HG03025 (cell line): ENCODE measurements around the gene HMG20A.

Experiments used
- ATAC-seq: cut with Tn5 transposase; IDR thresholded peaks from one replicate; pipeline ENCODE4 v1.9.1; 2021; ENCODE audit warnings: mild to moderate bottlenecking, moderate library complexity; ENCODE audit not compliant: unreplicated experiment, low FRiP score

HMG20A gene

DNA sequence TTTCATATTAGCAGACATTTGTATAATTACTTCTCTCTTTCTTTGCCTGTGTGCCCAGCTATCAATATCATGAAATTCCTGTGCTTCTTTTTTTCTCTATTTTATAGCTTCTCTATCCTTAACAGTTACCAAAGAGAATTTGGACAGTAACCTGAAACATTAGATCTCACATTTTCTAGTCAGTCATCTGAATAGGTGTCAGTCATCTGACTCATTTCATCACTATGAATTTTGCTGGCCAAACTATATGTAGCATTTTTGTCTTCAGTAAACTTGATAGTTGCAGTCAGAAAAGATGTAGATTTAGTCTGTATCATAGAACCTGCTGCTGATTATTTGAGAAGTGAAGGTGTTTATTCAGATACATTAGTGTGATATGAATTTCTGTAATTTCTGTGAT is 52.6 kb downstream of the HMG20A start:
- no peak for ATAC-seq

DNA sequence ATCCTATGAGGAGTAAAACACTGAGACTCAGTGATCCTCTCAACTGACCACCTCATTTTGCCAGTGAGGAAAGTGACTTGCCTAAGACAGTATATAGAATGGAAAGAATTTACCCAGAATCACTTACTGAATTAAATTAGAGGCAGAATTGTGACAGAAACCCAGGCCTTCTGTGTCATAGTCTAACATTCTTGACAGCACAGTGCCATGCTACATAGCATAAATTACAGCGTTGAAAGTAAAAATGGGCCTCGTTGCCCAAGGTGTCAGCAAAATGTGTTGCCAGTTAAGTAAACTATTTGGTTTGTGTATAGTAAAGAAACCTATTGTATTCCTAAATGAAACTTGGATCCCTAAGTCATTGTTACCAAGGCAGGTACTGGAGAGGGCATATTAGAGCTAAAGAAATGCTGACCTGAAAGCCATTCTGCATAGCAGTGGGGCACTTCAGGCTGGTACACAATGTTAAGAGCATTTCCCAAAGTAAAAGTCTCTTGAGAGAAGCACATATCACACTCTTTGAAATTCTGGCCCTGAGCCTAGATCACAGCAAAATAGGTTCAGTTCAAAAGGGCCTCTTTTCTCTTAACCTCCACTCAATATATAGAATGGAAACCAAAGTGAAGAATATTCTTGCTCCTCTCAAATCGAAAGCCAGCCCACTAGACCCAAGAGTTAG is 53.8 kb downstream of the HMG20A start:
- no peak for ATAC-seq

DNA sequence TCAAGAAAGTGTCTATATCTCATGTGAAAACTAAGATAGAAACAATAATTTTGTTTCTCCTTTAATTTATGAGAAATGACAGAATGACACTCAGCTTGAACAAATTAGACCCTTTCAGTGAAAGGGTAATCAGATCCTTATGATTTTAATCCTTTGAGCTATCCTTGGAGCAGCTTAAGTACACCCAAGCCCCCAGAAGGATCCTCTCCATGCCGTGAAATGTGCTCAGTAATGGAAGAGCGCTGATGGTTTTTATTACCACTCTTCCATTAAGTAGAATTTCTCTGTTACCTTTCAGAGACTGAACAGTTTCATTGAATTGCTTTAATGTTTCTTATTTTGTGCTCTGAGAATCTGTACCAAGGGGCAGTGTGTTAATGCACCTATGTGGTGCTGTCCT is 54.3 kb downstream of the HMG20A start:
- ATAC-seq: no peak

DNA sequence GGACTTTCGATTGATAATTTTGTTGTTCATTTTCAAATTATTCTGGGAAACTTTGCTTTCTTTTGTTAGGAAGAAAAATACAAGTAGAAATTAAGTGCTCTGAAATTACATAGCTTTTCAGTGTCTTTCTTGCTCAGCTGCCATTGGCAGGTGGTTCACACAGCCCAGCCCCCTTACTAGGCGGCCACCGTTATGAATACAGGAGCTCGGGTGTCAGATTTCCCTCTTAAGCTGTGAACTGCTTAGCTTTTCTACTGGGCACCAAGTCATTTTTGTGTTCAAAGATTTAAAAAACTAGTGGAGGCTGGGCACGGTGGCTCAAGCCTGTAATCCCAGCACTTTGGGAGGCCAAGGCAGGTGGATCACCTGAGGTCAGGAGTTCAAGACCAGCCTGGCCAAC is 55.2 kb downstream of the HMG20A start:
- ATAC-seq: no peak

DNA sequence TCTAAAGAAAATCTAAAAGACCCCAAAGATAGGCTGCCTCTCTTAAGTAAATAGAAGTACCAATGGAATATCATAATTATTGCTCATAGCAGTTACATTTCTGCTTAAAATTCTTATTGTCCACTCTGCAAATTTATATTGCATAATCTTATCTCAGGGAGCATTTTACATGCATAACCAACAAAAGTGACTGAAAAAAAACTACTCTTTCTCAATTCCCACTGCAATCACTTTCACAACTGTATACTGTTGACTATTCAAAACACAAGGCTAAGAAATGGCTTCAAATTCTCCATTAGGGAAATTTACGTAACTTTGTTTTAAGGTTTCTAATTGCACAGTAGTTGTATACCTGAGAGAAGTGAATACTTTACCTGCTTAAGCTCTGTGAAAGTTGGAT is 56.3 kb downstream of the HMG20A start:
- no peak for ATAC-seq

DNA sequence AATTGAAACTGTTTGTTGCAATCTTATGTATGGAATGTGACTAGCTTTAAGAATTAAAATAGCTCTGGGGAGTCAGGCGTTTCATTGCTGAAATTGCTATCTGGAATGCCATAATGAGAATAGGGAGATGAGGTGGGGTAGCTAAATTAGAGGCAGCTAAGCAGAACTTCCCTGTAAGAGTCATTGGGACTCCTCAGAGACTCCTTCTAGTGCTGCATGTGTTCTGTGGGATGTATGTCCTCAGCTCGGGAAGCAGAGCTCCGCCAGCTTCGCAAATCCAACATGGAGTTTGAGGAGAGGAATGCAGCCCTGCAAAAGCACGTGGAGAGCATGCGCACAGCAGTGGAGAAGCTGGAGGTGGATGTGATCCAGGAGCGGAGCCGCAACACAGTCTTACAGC is 57.4 kb downstream of the HMG20A start:
- no peak for ATAC-seq

DNA sequence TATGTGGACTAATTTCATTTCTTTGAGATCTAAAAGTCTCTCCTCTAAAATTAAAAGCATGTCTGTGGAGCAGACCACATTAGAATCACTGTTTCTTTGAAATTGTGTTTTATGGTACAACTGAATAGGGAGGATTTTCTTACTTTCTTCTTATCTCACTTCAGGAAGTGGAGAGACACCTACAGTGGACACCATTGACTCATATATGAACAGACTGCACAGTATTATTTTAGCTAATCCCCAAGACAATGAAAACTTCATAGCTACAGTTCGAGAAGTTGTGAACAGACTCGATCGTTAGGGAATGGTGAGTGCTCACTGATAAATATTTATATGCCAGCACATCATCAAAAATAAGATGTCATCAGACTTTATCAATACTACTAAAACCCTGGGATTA is 58.3 kb downstream of the HMG20A start:
- no peak for ATAC-seq

DNA sequence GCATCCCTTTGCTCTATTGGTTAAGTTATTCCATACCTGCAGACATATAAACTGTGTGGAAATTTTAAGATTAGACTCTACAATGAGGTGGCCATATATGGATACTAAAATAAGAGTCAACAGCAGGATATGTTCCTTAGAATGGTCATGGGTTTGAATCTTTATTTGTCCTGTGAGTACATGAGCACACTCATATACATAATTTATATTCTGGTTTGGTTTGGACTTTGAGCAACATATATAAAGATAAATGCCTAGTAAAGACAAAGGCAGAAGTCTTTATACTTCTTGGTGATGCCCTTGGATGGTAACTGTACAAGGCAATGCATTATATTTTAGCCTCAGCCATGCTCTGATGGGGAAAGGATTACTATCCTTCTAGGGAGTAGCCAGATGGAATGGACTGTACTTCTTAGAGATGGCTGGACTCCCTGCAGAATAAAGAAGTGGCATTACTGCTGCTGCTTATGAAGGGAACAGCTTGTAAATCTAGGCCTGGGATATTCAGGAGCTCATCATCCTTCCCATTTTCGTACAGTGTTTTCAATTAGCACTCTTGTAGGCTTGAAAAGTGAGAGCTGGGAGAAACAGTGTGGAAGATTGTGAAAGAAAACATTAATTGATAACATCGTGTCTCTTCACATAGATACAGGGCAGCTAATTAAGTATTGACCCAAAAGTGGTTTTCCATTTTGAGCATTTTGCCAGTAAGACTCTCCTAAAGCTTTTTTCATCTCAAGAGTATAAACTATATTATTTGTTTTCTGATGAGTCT is 60.4 kb downstream of the HMG20A start:
- ATAC-seq: no peak

DNA sequence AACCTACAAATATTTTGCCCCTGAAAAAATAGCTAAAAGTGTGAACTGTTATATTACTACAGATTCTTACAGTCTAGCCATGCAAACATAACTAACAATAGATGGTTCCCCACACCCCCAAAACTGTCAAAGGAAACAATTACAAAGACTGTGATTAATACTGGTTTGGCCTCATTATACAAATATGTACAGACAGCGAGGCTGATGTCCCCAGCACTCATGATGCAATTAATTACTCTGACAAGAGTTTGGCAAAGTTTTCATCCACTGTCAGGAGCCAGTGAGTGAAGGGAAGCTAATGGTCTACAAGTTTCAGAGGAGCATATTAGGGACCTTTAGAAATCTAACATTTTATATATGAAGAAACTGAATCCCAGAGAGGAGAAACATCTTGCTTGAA is 61.0 kb downstream of the HMG20A start:
- ATAC-seq: no peak

DNA sequence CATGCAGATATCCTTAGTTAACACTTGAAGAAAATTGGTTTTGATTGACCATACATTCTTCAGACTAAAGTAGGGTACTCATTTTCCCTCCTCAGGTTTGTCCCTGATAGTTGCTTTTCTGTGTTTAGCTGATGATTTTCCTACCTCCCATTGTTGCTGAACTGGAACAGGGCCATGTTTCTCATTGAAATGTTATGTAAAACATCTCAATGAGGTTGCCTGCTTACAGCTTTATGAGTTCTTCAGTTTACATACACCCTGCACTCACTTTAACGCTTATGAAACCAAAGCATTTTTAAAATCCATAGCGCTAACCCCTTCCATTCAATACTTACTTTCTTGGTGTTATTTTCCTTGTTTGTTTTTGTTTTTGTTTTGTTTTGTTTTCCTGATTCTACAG is 61.9 kb downstream of the HMG20A start:
- no peak for ATAC-seq

DNA sequence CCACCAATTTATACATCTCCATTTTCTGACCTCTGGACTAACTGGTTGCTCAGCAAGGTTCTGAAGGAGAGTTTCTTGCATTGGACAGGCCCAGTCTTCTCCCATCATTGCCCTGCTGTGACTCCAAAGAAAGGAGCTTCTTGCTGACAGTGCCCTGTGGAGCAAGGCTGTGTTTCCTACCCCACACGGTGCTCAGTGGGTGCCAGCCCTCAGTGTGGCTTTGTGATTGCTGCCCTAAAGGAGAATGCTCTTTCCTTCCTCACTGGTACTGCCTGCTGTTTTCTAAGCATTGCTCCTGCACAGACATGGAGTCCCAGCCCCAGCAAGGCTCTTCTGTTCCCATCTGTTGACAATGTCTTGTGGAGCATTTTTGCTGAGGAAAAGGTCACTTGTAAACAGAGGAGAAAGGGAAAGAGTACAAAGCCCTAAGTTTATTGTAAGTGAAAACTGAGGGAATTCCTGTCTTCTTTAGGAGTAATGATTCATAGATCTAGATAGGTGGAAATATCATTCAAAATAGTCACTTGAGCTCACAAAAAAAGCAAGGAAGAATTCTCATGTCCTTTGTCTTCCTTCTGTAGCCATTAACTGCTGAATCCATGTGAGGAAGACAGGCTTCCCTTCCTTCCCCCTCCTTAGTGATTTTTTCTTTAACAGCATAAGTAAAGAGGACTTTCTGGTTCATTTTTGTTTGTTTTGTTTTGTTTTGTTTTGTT is 62.9 kb downstream of the HMG20A start:
- no peak for ATAC-seq

DNA sequence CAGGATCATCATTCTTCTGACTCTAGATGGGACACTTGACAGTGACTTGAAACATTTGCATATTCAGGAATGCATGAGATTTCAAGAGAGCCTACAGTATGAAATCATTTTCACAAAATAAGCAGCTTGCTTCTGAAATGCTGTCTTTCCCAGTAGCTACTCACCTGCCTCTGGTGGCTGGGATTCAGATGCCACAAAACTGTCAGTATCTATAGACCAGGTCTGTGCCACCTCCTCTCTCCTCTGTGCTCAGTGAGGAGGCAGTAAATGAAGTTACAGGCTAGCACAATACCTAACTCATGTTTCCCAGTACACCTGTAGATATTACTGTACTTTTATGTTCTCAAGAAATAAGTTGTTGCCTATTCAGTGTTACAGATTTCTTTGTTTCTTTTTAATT is 64.3 kb downstream of the HMG20A start:
- no peak for ATAC-seq

DNA sequence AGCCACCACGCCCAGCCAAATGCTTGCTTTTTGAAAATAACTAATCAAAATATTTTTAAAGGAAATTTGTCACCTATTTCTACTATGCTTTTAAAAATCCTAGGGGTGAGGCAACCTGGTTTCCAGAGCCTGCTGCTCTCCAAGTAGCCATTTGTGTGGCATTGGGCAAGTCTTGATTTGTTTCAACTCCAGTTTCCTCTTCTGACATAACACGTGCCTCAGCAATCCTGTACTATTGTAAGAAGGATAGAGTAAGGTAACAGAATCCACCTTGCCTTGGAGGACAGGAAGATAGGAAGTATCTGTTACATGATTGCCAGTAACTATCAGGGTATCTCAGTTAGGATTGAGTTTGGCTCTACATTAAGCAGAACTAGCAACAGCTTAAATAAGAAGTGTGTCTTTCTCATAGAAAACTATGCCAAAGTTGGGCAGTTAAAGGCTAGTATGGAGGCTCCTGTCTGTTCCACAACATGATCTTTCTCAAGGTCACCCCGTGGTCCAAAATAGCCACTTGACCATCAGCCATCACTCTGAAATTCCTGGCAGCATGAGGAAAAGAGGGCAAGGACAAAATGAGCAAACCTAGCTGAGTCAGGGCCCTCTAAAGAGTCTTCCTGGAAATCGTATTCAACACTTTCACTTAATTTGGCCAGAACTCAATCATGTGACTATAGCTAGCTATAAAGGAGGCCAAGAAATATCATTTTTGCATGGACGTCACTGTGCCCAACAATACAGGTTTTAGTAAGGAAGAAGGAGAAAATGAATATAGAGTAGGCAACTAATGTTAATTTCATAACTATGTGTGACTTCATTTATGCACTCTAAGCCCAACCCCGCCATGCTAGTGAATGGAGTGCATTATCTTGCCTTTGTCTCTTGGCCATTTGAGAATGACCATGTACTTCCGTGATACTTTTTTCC is 66.1 kb downstream of the HMG20A start:
- no peak for ATAC-seq

DNA sequence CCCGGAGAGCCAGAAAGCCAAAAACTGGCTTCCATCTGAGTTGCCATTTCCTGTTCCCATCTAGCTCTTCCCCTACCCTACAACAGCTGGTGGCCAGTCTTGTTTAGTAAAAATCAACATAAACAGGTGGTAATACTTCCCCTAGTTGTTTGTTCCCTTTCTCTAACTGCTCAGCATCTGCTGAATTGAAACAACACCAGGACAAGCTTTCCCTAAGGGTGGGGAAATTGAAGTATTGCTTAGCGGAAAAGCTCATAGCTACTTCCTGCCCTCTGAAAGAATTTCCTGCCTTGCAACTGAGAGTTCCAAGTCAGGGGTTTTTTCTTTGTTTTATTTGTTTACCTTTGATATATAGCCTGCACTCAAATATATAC is 66.8 kb downstream of the HMG20A start:
- ATAC-seq: no peak

DNA sequence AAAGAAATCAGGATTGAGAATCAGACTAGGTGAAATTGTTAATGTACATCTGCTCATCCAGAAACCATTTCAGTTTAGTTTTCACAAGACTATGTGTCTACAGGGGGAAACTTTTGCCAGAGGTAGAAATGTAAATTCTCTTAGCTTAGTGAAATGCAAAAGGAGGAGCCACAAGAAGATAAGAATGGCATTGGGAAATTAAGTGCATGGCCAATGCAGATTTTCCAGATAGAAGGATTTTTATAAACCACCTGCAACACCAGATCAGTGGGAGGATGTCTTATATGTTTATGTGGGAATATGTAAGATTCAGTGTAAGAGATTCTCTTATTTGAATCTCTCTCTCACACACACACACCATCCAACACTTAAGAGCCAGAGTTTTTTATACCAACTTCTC is 67.2 kb downstream of the HMG20A start:
- no peak for ATAC-seq

DNA sequence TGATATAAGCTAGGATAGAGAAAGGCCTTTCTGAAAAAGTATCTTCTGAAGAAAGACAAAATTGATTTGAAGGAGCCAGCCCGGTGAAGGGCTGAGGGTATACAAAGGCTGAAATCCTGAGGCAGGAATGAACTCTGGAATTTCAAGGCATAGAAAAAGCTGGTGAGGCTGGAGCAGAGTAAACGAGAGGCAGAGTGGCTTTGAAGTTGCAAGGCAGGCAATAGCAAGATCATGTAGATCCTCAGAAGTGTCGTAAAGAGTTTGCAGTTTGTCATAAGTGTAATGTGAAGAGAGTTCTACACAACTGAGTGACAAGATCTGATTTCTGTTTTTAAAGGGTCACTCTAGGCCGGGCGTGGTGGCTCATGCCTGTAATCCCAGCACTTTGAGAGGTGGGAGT is 69.0 kb downstream of the HMG20A start:
- no peak for ATAC-seq

DNA sequence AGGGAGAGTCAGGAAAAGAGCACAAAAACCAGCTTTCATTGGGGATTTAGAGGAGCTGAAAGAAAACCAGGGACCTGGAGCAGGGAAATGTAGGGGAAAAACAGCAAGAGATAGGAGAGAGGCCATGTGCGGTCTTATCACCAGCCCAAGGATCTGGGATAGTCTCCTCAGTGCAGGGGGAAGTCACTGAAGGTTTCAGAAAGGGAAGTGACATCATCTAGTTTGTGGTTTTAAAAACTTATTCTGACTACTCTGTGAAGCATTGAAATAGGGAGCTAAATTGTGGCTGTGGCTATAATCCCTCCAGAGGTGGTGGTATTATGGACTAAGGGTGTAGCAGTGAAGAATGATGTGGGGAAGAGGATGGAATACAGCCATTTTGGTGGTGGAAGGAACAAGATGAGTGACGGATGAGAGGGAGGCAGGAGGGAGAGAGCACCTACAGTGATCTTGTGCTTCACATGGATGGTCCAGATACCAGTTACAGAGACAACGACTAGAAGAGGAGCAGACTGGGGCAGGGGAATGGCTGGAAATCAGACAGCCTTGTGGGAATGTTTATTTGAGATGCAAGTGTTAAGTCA is 72.7 kb downstream of the HMG20A start:
- ATAC-seq: no peak

DNA sequence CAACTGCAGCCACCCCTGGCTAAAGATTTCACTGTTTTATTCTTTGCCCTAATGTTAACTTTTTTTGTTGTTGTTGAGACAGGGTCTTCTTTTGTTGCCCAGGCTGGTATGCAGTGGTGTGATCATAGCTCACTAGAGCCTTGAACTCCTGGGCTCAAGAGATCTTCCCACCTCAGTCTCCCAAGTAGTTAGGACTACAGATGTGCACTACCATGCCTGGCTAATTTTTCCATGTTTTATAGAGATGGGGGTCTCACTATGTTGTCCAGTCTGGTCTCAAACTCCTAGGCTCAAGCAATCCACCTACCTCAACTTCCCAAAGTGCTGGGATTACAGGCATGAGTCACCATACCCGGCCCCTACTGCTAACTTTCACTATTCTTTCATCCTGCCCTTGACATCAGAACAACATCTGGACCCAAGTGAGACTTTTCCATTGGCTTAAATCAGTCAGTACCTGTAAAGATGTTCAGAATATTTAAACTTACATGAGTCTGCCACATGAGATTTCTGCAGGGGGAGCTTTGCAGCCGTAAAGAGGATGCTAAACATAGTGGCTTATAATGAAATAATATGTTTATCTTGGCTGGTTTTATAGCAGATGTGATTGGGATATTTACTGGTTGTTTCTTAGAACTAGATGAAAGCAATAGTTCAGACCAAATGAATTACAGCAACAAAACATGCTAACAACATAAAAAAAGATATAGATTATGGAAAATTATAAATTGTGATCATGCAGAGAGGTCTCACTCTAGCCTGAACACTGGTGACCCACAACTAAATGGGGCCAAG is 73.6 kb downstream of the HMG20A start:
- no peak for ATAC-seq

DNA sequence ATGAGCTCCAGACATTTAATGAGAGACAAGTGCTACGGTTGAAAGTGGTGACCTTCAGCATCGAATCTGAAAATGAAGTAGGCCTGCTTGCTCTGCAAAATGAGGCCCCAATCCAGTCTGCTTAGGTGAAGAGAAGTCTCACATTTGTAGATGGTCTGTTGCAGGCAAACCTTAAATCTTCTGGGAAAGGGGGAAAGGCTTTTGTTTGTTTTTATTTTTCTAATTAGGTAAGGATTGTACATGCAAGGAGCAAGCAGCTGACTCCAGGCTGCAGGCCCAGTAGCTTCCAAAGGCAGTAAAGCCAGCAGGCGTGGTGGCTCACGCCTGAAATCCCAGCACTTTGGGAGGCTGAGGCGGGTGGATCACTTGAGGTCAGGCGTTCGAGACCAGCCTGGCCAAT is 74.3 kb downstream of the HMG20A start:
- ATAC-seq: no peak
